ENCODE measurements around the gene LRRC74A.

LRRC74A gene

GRCh38 chr14:76826122-76826521, at the start of gene LRRC74A:
Gene LRRC74A, plus strand, starts transcription at chr14:76826408. Its CDS starts 290 bp downstream, at chr14:76826698.
- no peaks in the 10 kb centered on the region for H3K36me3 ChIP-seq (ENCODE audit: control insufficient read depth in 2 of 2, insufficient read depth in 2 of 2, low read length in 2 of 2)
- H3K4me1 ChIP-seq (ENCODE audit: control insufficient read depth in 2 of 2, insufficient read depth in 2 of 2, low read length in 2 of 2), result no peaks in the 10 kb centered on the region
- no peak within 1 kb of the TSS for H3K9ac ChIP-seq (ENCODE audit: low read depth in 1 of 2, low read length in 2 of 2)
- H3K9me3 ChIP-seq (ENCODE audit: control insufficient read depth in 2 of 2, low read length in 2 of 2), result no peaks in the 10 kb centered on the region
- no peak within 1 kb of the TSS for H3K4me3 ChIP-seq (ENCODE audit: low read length in 2 of 2)
- no peaks in the 10 kb centered on the region for H3K27me3 ChIP-seq (ENCODE audit: control insufficient read depth in 2 of 2, insufficient read depth in 2 of 2, low read length in 2 of 2)
- no peak within 1 kb of the TSS for H3K27ac ChIP-seq (ENCODE audit: low read depth in 2 of 2, low read length in 2 of 2)

GRCh38 chr14:76776428-76777251, 49.6 kb upstream of the LRRC74A start:
- H3K4me1 ChIP-seq (ENCODE audit: control insufficient read depth in 2 of 2, insufficient read depth in 2 of 2, low read length in 2 of 2), result peaks cover 2 to 10% of the 10 kb centered on the region in 2 donors
- no peaks in the 10 kb centered on the region for H3K9me3 ChIP-seq (ENCODE audit: control insufficient read depth in 2 of 2, low read length in 2 of 2)
- no peak overlapping the region for H3K9ac ChIP-seq (ENCODE audit: low read depth in 1 of 2, low read length in 2 of 2)
- H3K36me3 ChIP-seq (ENCODE audit: control insufficient read depth in 2 of 2, insufficient read depth in 2 of 2, low read length in 2 of 2), result no peaks in the 10 kb centered on the region
- no peak overlapping the region for H3K4me3 ChIP-seq (ENCODE audit: low read length in 2 of 2)
- H3K27me3 ChIP-seq (ENCODE audit: control insufficient read depth in 2 of 2, insufficient read depth in 2 of 2, low read length in 2 of 2), result no peaks in the 10 kb centered on the region
- no peak overlapping the region for H3K27ac ChIP-seq (ENCODE audit: low read depth in 2 of 2, low read length in 2 of 2)

GRCh38 chr14:76777721-76778120, 48.5 kb upstream of the LRRC74A start:
- peaks cover 0 to 7% of the 10 kb centered on the region in 2 donors for H3K36me3 ChIP-seq (ENCODE audit: control insufficient read depth in 2 of 2, insufficient read depth in 2 of 2, low read length in 2 of 2)

GRCh38 chr14:76778546-76779215, 47.5 kb upstream of the LRRC74A start:
- Histone ChIP-seq H3K9me3 (ENCODE audit: control insufficient read depth in 2 of 2, low read length in 2 of 2) (no peaks in the 10 kb centered on the region), H3K27ac (ENCODE audit: low read depth in 2 of 2, low read length in 2 of 2) (no peak overlapping the region), H3K4me1 (ENCODE audit: control insufficient read depth in 2 of 2, insufficient read depth in 2 of 2, low read length in 2 of 2) (peaks cover 2 to 3% of the 10 kb centered on the region in 2 donors), H3K36me3 (ENCODE audit: control insufficient read depth in 2 of 2, insufficient read depth in 2 of 2, low read length in 2 of 2) (peaks cover 0 to 7% of the 10 kb centered on the region in 2 donors), H3K4me3 (ENCODE audit: low read length in 2 of 2) (no peak overlapping the region), H3K27me3 (ENCODE audit: control insufficient read depth in 2 of 2, insufficient read depth in 2 of 2, low read length in 2 of 2) (no peaks in the 10 kb centered on the region), H3K9ac (ENCODE audit: low read depth in 1 of 2, low read length in 2 of 2) (no peak overlapping the region)

More at GRCh38 chr14:76777721-76778120, 48.5 kb upstream of the LRRC74A start:
- H3K4me1 ChIP-seq (ENCODE audit: control insufficient read depth in 2 of 2, insufficient read depth in 2 of 2, low read length in 2 of 2), result peaks cover 2 to 8% of the 10 kb centered on the region in 2 donors
- no peak overlapping the region for H3K4me3 ChIP-seq (ENCODE audit: low read length in 2 of 2)
- H3K27ac ChIP-seq (ENCODE audit: low read depth in 2 of 2, low read length in 2 of 2), result no peak overlapping the region
- no peaks in the 10 kb centered on the region for H3K27me3 ChIP-seq (ENCODE audit: control insufficient read depth in 2 of 2, insufficient read depth in 2 of 2, low read length in 2 of 2)
- no peak overlapping the region for H3K9ac ChIP-seq (ENCODE audit: low read depth in 1 of 2, low read length in 2 of 2)
- H3K9me3 ChIP-seq (ENCODE audit: control insufficient read depth in 2 of 2, low read length in 2 of 2), result no peaks in the 10 kb centered on the region

GRCh38 chr14:76779221-76780057, 46.8 kb upstream of the LRRC74A start:
- no peaks in the 10 kb centered on the region for H3K4me1 ChIP-seq (ENCODE audit: control insufficient read depth in 2 of 2, insufficient read depth in 2 of 2, low read length in 2 of 2)
- no peak overlapping the region for H3K9ac ChIP-seq (ENCODE audit: low read depth in 1 of 2, low read length in 2 of 2)
- peaks cover 5 to 11% of the 10 kb centered on the region in 2 donors for H3K36me3 ChIP-seq (ENCODE audit: control insufficient read depth in 2 of 2, insufficient read depth in 2 of 2, low read length in 2 of 2)
- H3K27ac ChIP-seq (ENCODE audit: low read depth in 2 of 2, low read length in 2 of 2), result no peak overlapping the region
- H3K9me3 ChIP-seq (ENCODE audit: control insufficient read depth in 2 of 2, low read length in 2 of 2), result no peaks in the 10 kb centered on the region
- no peak overlapping the region for H3K4me3 ChIP-seq (ENCODE audit: low read length in 2 of 2)
- no peaks in the 10 kb centered on the region for H3K27me3 ChIP-seq (ENCODE audit: control insufficient read depth in 2 of 2, insufficient read depth in 2 of 2, low read length in 2 of 2)

GRCh38 chr14:76780058-76780345, 46.2 kb upstream of the LRRC74A start:
- H3K27ac ChIP-seq (ENCODE audit: low read depth in 2 of 2, low read length in 2 of 2), result no peak overlapping the region
- no peaks in the 10 kb centered on the region for H3K9me3 ChIP-seq (ENCODE audit: control insufficient read depth in 2 of 2, low read length in 2 of 2)
- H3K27me3 ChIP-seq (ENCODE audit: control insufficient read depth in 2 of 2, insufficient read depth in 2 of 2, low read length in 2 of 2), result no peaks in the 10 kb centered on the region
- H3K9ac ChIP-seq (ENCODE audit: low read depth in 1 of 2, low read length in 2 of 2), result no peak overlapping the region
- H3K4me3 ChIP-seq (ENCODE audit: low read length in 2 of 2), result no peak overlapping the region
- H3K4me1 ChIP-seq (ENCODE audit: control insufficient read depth in 2 of 2, insufficient read depth in 2 of 2, low read length in 2 of 2), result no peaks in the 10 kb centered on the region
- H3K36me3 ChIP-seq (ENCODE audit: control insufficient read depth in 2 of 2, insufficient read depth in 2 of 2, low read length in 2 of 2), result peaks cover 7 to 11% of the 10 kb centered on the region in 2 donors

GRCh38 chr14:76780360-76780759, 45.8 kb upstream of the LRRC74A start:
- Histone ChIP-seq H3K4me1 (ENCODE audit: control insufficient read depth in 2 of 2, insufficient read depth in 2 of 2, low read length in 2 of 2) (no peaks in the 10 kb centered on the region), H3K36me3 (ENCODE audit: control insufficient read depth in 2 of 2, insufficient read depth in 2 of 2, low read length in 2 of 2) (peaks cover 7 to 11% of the 10 kb centered on the region in 2 donors)

GRCh38 chr14:76780875-76781647, 45.1 kb upstream of the LRRC74A start:
- H3K4me1 ChIP-seq (ENCODE audit: control insufficient read depth in 2 of 2, insufficient read depth in 2 of 2, low read length in 2 of 2), result no peaks in the 10 kb centered on the region
- H3K4me3 ChIP-seq (ENCODE audit: low read length in 2 of 2), result no peak overlapping the region
- H3K27me3 ChIP-seq (ENCODE audit: control insufficient read depth in 2 of 2, insufficient read depth in 2 of 2, low read length in 2 of 2), result no peaks in the 10 kb centered on the region
- no peaks in the 10 kb centered on the region for H3K9me3 ChIP-seq (ENCODE audit: control insufficient read depth in 2 of 2, low read length in 2 of 2)
- no peak overlapping the region for H3K9ac ChIP-seq (ENCODE audit: low read depth in 1 of 2, low read length in 2 of 2)
- H3K27ac ChIP-seq (ENCODE audit: low read depth in 2 of 2, low read length in 2 of 2), result no peak overlapping the region
- H3K36me3 ChIP-seq (ENCODE audit: control insufficient read depth in 2 of 2, insufficient read depth in 2 of 2, low read length in 2 of 2), result peaks cover 11 to 12% of the 10 kb centered on the region in 2 donors

More at GRCh38 chr14:76780360-76780759, 45.8 kb upstream of the LRRC74A start:
- Histone ChIP-seq H3K27me3 (ENCODE audit: control insufficient read depth in 2 of 2, insufficient read depth in 2 of 2, low read length in 2 of 2) (no peaks in the 10 kb centered on the region), H3K9me3 (ENCODE audit: control insufficient read depth in 2 of 2, low read length in 2 of 2) (no peaks in the 10 kb centered on the region), H3K9ac (ENCODE audit: low read depth in 1 of 2, low read length in 2 of 2) (no peak overlapping the region), H3K27ac (ENCODE audit: low read depth in 2 of 2, low read length in 2 of 2) (no peak overlapping the region), H3K4me3 (ENCODE audit: low read length in 2 of 2) (no peak overlapping the region)

- Histone ChIP-seq H3K9ac (ENCODE audit: low read depth in 1 of 2, low read length in 2 of 2) (no peak overlapping the region), H3K27ac (ENCODE audit: low read depth in 2 of 2, low read length in 2 of 2) (no peak overlapping the region), H3K36me3 (ENCODE audit: control insufficient read depth in 2 of 2, insufficient read depth in 2 of 2, low read length in 2 of 2) (peaks cover 11 to 15% of the 10 kb centered on the region in 2 donors), H3K4me3 (ENCODE audit: low read length in 2 of 2) (no peak overlapping the region), H3K27me3 (ENCODE audit: control insufficient read depth in 2 of 2, insufficient read depth in 2 of 2, low read length in 2 of 2) (no peaks in the 10 kb centered on the region), H3K4me1 (ENCODE audit: control insufficient read depth in 2 of 2, insufficient read depth in 2 of 2, low read length in 2 of 2) (no peaks in the 10 kb centered on the region), H3K9me3 (ENCODE audit: control insufficient read depth in 2 of 2, low read length in 2 of 2) (no peaks in the 10 kb centered on the region)
Observed at GRCh38 chr14:76781648-76782051, 44.6 kb upstream of the LRRC74A start.
